Measurements from ENCODE around the gene CELSR1. TPM values are rescaled to one million over a fixed set of nuclear protein-coding genes. Genes with fewer than 3 reads are reported as not detected.

Gene CELSR1
- total and polyA plus RNA-seq, 2 of the 13 experiments (the other 11 are each of a cell fraction or from before 2014, with no cell fraction given), result 0.78 to 1.8 TPM

DNA sequence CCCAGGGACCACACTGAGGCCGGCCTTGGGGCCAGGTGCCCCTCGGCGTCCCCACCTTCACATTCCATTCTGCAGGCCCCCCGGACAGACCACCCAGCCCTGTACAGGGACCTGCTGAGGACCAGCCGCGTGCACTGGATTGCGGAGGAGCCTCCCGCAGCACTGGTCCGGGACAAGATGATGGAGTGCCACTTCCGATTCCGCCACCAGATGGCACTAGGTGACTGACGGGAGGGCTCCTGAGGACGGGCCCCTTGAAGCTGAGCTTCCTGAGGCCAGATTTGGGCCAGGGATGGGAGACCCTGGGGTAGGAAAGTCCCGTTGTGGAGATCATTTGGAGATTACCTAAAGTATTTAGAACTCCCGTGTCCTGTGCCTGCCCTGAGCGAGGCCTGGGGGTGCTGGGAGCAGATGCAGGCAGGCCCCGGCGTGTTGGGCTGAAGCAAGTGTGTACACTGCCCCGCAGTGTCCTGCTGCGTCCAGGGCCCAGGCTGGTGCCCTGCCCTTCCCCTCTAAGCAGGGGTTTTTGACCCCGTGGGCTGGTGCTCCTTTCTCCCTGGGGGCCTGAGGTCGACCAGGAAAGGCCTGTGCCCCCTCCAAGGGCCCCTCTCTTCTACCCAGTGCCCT is 181.9 kb downstream of the CELSR1 start (continued):
- TF ChIP-seq NONO (IDR thresholded peaks at IDR 0.05), result no peak
- no peak for TF ChIP-seq NONO (CRISPR knock-in tag; conservative IDR thresholded peaks at IDR 0.05)
- no peak for TF ChIP-seq GABPA (IDR thresholded peaks at IDR 0.05; ENCODE audit: low read depth, low read length)
- TF ChIP-seq GABPA (CRISPR knock-in tag; IDR thresholded peaks at IDR 0.05; ENCODE audit: low read depth), result no peak
- no peak for TF ChIP-seq MAFF (IDR thresholded peaks at IDR 0.05; ENCODE audit: low read depth, low read length)
- no peak for TF ChIP-seq ZNF205 (CRISPR knock-in tag; IDR thresholded peaks at IDR 0.05)
- TF ChIP-seq ZSCAN31 (CRISPR knock-in tag; IDR thresholded peaks at IDR 0.05; ENCODE audit: low read depth), result 0 out of 2 replicates have a peak, but pooled peaks have one; percentile 28
- TF ChIP-seq SUZ12 (IDR thresholded peaks at IDR 0.05; ENCODE audit: low read depth, low read length), result no peak
- 0 out of 2 replicates have a peak, but pooled peaks have one; percentile 5 for TF ChIP-seq ZNF629 (CRISPR knock-in tag; conservative IDR thresholded peaks at IDR 0.05)
- TF ChIP-seq, protein P1, sequence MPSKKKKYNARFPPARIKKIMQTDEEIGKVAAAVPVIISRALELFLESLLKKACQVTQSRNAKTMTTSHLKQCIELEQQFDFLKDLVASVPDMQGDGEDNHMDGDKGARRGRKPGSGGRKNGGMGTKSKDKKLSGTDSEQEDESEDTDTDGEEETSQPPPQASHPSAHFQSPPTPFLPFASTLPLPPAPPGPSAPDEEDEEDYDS (CRISPR knock-in tag; IDR thresholded peaks at IDR 0.05), result 0 out of 2 replicates have a peak, but pooled peaks have one; percentile 15
- no peak for TF ChIP-seq ZNF251 (CRISPR knock-in tag; IDR thresholded peaks at IDR 0.05)
- no peak for TF ChIP-seq GTF2F1 (IDR thresholded peaks at IDR 0.05; ENCODE audit: low read length)
- TF ChIP-seq, protein P2, sequence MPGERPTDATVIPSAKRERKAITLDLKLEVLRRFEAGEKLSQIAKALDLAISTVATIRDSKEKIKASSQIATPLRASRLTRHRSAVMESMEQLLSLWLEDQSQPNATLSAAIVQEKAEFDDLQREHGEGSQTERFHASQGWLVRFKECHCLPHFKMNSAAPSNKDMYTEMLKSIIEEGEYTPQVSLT (CRISPR knock-in tag; IDR thresholded peaks at IDR 0.05; ENCODE audit: borderline replicate concordance, low read depth), result no peak
- no peak for TF ChIP-seq ZNF816 (CRISPR knock-in tag; IDR thresholded peaks at IDR 0.05; ENCODE audit: borderline replicate concordance)
- TF ChIP-seq KDM2A (CRISPR knock-in tag; IDR thresholded peaks at IDR 0.05; ENCODE audit: borderline replicate concordance, low read depth), result peak; percentile 22; the same call in 1 of the 2 replicates
- TF ChIP-seq, protein P3, sequence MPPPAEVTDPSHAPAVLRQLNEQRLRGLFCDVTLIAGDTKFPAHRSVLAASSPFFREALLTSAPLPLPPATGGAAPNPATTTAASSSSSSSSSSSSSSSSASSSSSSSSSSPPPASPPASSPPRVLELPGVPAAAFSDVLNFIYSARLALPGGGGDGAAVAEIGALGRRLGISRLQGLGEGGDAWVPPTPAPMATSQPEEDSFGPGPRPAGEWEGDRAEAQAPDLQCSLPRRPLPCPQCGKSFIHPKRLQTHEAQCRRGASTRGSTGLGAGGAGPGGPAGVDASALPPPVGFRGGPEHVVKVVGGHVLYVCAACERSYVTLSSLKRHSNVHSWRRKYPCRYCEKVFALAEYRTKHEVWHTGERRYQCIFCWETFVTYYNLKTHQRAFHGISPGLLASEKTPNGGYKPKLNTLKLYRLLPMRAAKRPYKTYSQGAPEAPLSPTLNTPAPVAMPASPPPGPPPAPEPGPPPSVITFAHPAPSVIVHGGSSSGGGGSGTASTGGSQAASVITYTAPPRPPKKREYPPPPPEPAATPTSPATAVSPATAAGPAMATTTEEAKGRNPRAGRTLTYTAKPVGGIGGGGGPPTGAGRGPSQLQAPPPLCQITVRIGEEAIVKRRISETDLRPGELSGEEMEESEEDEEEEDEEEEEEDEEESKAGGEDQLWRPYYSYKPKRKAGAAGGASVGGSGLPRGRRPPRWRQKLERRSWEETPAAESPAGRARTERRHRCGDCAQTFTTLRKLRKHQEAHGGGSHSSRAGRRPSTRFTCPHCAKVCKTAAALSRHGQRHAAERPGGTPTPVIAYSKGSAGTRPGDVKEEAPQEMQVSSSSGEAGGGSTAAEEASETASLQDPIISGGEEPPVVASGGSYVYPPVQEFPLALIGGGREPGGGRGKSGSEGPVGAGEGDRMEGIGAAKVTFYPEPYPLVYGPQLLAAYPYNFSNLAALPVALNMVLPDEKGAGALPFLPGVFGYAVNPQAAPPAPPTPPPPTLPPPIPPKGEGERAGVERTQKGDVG (CRISPR knock-in tag; IDR thresholded peaks at IDR 0.05; ENCODE audit: borderline replicate concordance), result 0 out of 2 replicates have a peak, but pooled peaks have one; percentile 41
- no peak for TF ChIP-seq REL (CRISPR knock-in tag; conservative IDR thresholded peaks at IDR 0.05)
- TF ChIP-seq, protein P4, sequence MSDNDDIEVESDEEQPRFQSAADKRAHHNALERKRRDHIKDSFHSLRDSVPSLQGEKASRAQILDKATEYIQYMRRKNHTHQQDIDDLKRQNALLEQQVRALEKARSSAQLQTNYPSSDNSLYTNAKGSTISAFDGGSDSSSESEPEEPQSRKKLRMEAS (IDR thresholded peaks at IDR 0.05), result 0 out of 2 replicates have a peak, but pooled peaks have one; percentile 14
- no peak for TF ChIP-seq ZNF3 (CRISPR knock-in tag; IDR thresholded peaks at IDR 0.05)
- TF ChIP-seq, protein P5, sequence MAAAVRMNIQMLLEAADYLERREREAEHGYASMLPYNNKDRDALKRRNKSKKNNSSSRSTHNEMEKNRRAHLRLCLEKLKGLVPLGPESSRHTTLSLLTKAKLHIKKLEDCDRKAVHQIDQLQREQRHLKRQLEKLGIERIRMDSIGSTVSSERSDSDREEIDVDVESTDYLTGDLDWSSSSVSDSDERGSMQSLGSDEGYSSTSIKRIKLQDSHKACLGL (CRISPR knock-in tag; IDR thresholded peaks at IDR 0.05), result no peak
- TF ChIP-seq, protein P6, sequence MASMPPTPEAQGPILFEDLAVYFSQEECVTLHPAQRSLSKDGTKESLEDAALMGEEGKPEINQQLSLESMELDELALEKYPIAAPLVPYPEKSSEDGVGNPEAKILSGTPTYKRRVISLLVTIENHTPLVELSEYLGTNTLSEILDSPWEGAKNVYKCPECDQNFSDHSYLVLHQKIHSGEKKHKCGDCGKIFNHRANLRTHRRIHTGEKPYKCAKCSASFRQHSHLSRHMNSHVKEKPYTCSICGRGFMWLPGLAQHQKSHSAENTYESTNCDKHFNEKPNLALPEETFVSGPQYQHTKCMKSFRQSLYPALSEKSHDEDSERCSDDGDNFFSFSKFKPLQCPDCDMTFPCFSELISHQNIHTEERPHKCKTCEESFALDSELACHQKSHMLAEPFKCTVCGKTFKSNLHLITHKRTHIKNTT (CRISPR knock-in tag; IDR thresholded peaks at IDR 0.05), result no peak
- TF ChIP-seq, protein P7, sequence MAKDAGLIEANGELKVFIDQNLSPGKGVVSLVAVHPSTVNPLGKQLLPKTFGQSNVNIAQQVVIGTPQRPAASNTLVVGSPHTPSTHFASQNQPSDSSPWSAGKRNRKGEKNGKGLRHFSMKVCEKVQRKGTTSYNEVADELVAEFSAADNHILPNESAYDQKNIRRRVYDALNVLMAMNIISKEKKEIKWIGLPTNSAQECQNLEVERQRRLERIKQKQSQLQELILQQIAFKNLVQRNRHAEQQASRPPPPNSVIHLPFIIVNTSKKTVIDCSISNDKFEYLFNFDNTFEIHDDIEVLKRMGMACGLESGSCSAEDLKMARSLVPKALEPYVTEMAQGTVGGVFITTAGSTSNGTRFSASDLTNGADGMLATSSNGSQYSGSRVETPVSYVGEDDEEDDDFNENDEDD (CRISPR knock-in tag; IDR thresholded peaks at IDR 0.05; ENCODE audit: borderline replicate concordance), result no peak
- TF ChIP-seq SOX13 (IDR thresholded peaks at IDR 0.05), result no peak
- no peak for TF ChIP-seq SOX13 (CRISPR knock-in tag; conservative IDR thresholded peaks at IDR 0.05 in 1 of 2, IDR thresholded peaks at IDR 0.05 in 1 of 2)
